Hepatocyte (in vitro differentiated cells): Measurements from ENCODE around the gene SLC23A2. TPM values are rescaled to one million over a fixed set of nuclear protein-coding genes. Genes with fewer than 3 reads are reported as not detected.
"Not testable (repeated sequence)": the region's sequence is repeated elsewhere in the genome, so short reads cannot be mapped to it uniquely, and the experiment has no call there.

Experiments
- DNase-seq: peaks from one replicate; pipeline ENCODE4 v3.0.0-alpha.2; 2016; ENCODE audit warnings: low spot score
- H2AFZ ChIP-seq: fragments of 200-600 bp; sonication (generic); 2 replicates; pipeline ENCODE4 v1.6.0; 2016; ENCODE audit warnings: antibody characterized with exemption, mild to moderate bottlenecking
- H3K27ac ChIP-seq: fragments of 200-600 bp; sonication (generic); 2 replicates; pipeline ENCODE4 v1.5.1; 2016; ENCODE audit warnings: mild to moderate bottlenecking
- H3K27me3 ChIP-seq: fragments of 200-600 bp; sonication (generic); 2 replicates; pipeline ENCODE4 v1.6.1; 2016
- H3K36me3 ChIP-seq: fragments of 200-600 bp; sonication (generic); replicated peaks from 2 replicates; pipeline ENCODE4 v1.5.1; 2016; ENCODE audit warnings: low read depth; ENCODE audit not compliant: insufficient read depth
- H3K4me1 ChIP-seq: fragments of 200-600 bp; sonication (generic); 2 replicates; pipeline ENCODE4 v1.5.1; 2016; ENCODE audit warnings: mild to moderate bottlenecking, moderate library complexity; ENCODE audit not compliant: insufficient read depth
- H3K4me2 ChIP-seq: fragments of 200-600 bp; sonication (generic); 2 replicates; pipeline ENCODE4 v1.6.0; 2016
- H3K4me3 ChIP-seq: fragments of 200-600 bp; sonication (generic); 2 replicates; pipeline ENCODE4 v1.5.1; 2016; ENCODE audit warnings: mild to moderate bottlenecking
- H3K79me2 ChIP-seq: fragments of 200-600 bp; sonication (generic); 2 replicates; pipeline ENCODE4 v1.6.0; 2017; ENCODE audit warnings: mild to moderate bottlenecking
- H3K9me2 ChIP-seq: fragments of 200-600 bp; sonication (generic); replicated peaks from 2 replicates; pipeline ENCODE4 v1.6.0; 2017; ENCODE audit warnings: mild to moderate bottlenecking; ENCODE audit not compliant: insufficient read depth
- H3K9me3 ChIP-seq: fragments of 200-600 bp; sonication (generic); 2 replicates; pipeline ENCODE4 v1.5.1; 2016; ENCODE audit warnings: low read depth, mild to moderate bottlenecking
- H4K20me1 ChIP-seq: fragments of 200-600 bp; sonication (generic); 2 replicates; pipeline ENCODE4 v1.6.0; 2016; ENCODE audit warnings: mild to moderate bottlenecking; ENCODE audit not compliant: insufficient read depth, poor library complexity, severe bottlenecking
- CTCF ChIP-seq: fragments of 200-600 bp; sonication (generic); IDR thresholded peaks from 2 replicates; pipeline ENCODE4 v1.5.1; 2016; ENCODE audit warnings: antibody characterized with exemption, mild to moderate bottlenecking; ENCODE audit not compliant: poor library complexity
- EZH2 ChIP-seq: fragments of 200-600 bp; sonication (generic); IDR thresholded peaks from 2 replicates; pipeline ENCODE4 v1.6.1; 2016; ENCODE audit warnings: antibody characterized with exemption, mild to moderate bottlenecking, borderline replicate concordance
- EZH2phosphoT487 ChIP-seq: fragments of 200-600 bp; sonication (generic); IDR thresholded peaks from one replicate; pipeline ENCODE4 v1.6.1; 2018; ENCODE audit warnings: antibody characterized with exemption, mild to moderate bottlenecking, low read depth, moderate library complexity; ENCODE audit not compliant: unreplicated experiment, severe bottlenecking
- WGBS: methylation state at CpG from one replicate; pipeline ENCODE4 v1.1.6; 2016; ENCODE audit warnings: low lambda C conversion rate; ENCODE audit errors: missing lambda C conversion rate; 5-methylcytosine and 5-hydroxymethylcytosine counted together
- polyA plus RNA-seq: library from polyadenylated mRNA; unstranded; fragments of >200 nt; fragmentation: Nextera tagmentation; extraction: Ambion mirVana; gene quantifications from 2 replicates; pipeline ENCODE4 v1.2.1, GENCODE V29; 2016
- total RNA-seq: library from RNA; depleted of rRNA; stranded (reverse); fragments of >200 nt; gene quantifications from 2 replicates; pipeline ENCODE4 v1.2.3, GENCODE V29; 2014

SLC23A2 gene
- total and polyA plus RNA-seq, 2 experiments from 2014 or later, result 8.2 to 13.3 TPM

- H3K4me3 ChIP-seq, result no peak overlapping the region
- no peaks in the 10 kb centered on the region for H3K9me2 ChIP-seq
- whole genome bisulfite sequencing, result 98% methylated on average over 4 of the region's 4 CpGs
- H3K36me3 ChIP-seq, result no peaks in the 10 kb centered on the region
- H4K20me1 ChIP-seq, result peaks cover 5% of the 10 kb centered on the region
- no peak overlapping the region for H3K4me2 ChIP-seq
- H3K4me1 ChIP-seq, result no peaks in the 10 kb centered on the region
- no peak overlapping the region for H2AFZ ChIP-seq
- H3K9me3 ChIP-seq, result no peaks in the 10 kb centered on the region
- DNase-seq, result no peak
- H3K27me3 ChIP-seq, result no peaks in the 10 kb centered on the region
- H3K79me2 ChIP-seq, result peaks cover 55% of the 10 kb centered on the region
- no peak overlapping the region for H3K27ac ChIP-seq
- TF ChIP-seq EZH2phosphoT487 (no peak), CTCF (no peak), EZH2 (no peak)
These were observed 19.0 kb downstream of the SLC23A2 start for GRCh38 chr20:4982281-4982680.

GRCh38 chr20:4979841-4980410 lies 21.4 kb downstream of the SLC23A2 start:
- no peaks in the 10 kb centered on the region for H3K4me1 ChIP-seq
- no peaks in the 10 kb centered on the region for H3K36me3 ChIP-seq
- TF ChIP-seq CTCF, result no peak
- no peak for TF ChIP-seq EZH2phosphoT487
- no peak for TF ChIP-seq EZH2
- 83% methylated on average over 1 of the region's 1 CpG for WGBS
- H3K4me2 ChIP-seq, result no peak overlapping the region
- no peak overlapping the region for H3K27ac ChIP-seq
- H4K20me1 ChIP-seq, result no peaks in the 10 kb centered on the region
- no peak for DNase-seq
- no peak overlapping the region for H3K4me3 ChIP-seq
- H3K9me2 ChIP-seq, result no peaks in the 10 kb centered on the region
- H3K27me3 ChIP-seq, result no peaks in the 10 kb centered on the region
- no peak overlapping the region for H2AFZ ChIP-seq
- H3K79me2 ChIP-seq, result peaks cover 50% of the 10 kb centered on the region
- H3K9me3 ChIP-seq, result no peaks in the 10 kb centered on the region

GRCh38 chr20:4978050-4978918 lies 23.0 kb downstream of the SLC23A2 start:
- no peaks in the 10 kb centered on the region for H3K9me2 ChIP-seq
- TF ChIP-seq EZH2, result no peak
- TF ChIP-seq CTCF, result no peak
- no peak for TF ChIP-seq EZH2phosphoT487
- no peak overlapping the region for H3K27ac ChIP-seq
- WGBS, result 72% methylated on average over 10 of the region's 10 CpGs
- no peaks in the 10 kb centered on the region for H3K36me3 ChIP-seq
- H3K9me3 ChIP-seq, result no peaks in the 10 kb centered on the region
- H4K20me1 ChIP-seq, result no peaks in the 10 kb centered on the region
- peaks cover 48% of the 10 kb centered on the region for H3K79me2 ChIP-seq
- no peak overlapping the region for H2AFZ ChIP-seq
- no peak overlapping the region for H3K4me3 ChIP-seq
- H3K4me1 ChIP-seq, result no peaks in the 10 kb centered on the region
- H3K27me3 ChIP-seq, result no peaks in the 10 kb centered on the region
- no peak overlapping the region for H3K4me2 ChIP-seq
- DNase-seq, result no peak

- peaks cover 49% of the 10 kb centered on the region for H3K79me2 ChIP-seq
- WGBS, result 89% methylated on average over 9 of the region's 9 CpGs
These were observed 25.3 kb downstream of the SLC23A2 start for GRCh38 chr20:4976014-4976413.

More at GRCh38 chr20:4976014-4976413, 25.3 kb downstream of the SLC23A2 start:
- not testable (repeated sequence) for H3K36me3 ChIP-seq, DNase-seq, H3K27me3 ChIP-seq, H3K9me2 ChIP-seq, H4K20me1 ChIP-seq, H3K4me2 ChIP-seq, H3K4me1 ChIP-seq, H2AFZ ChIP-seq, H3K27ac ChIP-seq, H3K9me3 ChIP-seq, H3K4me3 ChIP-seq
